ENCODE data around the gene MOBP.
"Not testable (repeated sequence)": the region's sequence is repeated elsewhere in the genome, so short reads cannot be mapped to it uniquely, and the experiment has no call there.

MOBP gene

GRCh38 chr3:39453134-39453533, 14.3 kb upstream of the MOBP start:
- DNase-seq = no peak

- not testable (repeated sequence) for DNase-seq
Observed at GRCh38 chr3:39453872-39454271, 13.6 kb upstream of the MOBP start.

GRCh38 chr3:39454591-39455217, 12.8 kb upstream of the MOBP start:
- DNase-seq = no peak

- DNase-seq = no peak
Observed at GRCh38 chr3:39456159-39456558, 11.3 kb upstream of the MOBP start.

- no peak for DNase-seq
Observed at GRCh38 chr3:39457361-39457760, 10.1 kb upstream of the MOBP start.

- DNase-seq = not testable (repeated sequence)
Observed at GRCh38 chr3:39458579-39458978, 8.9 kb upstream of the MOBP start.

- no peak for DNase-seq
Observed at GRCh38 chr3:39460677-39461076, 6.8 kb upstream of the MOBP start.

- no peak for DNase-seq
Observed at GRCh38 chr3:39463269-39463668, 4.2 kb upstream of the MOBP start.

GRCh38 chr3:39466988-39467387, 492 bp upstream of the MOBP start:
- no peak for DNase-seq

GRCh38 chr3:39468108-39468436, 592 bp downstream of the MOBP start:
- DNase-seq = no peak

GRCh38 chr3:39469258-39469657, 1.8 kb downstream of the MOBP start:
- DNase-seq = no peak

GRCh38 chr3:39469945-39470344, 2.5 kb downstream of the MOBP start:
- DNase-seq = no peak

GRCh38 chr3:39471652-39472051, 4.2 kb downstream of the MOBP start:
- no peak for DNase-seq

GRCh38 chr3:39473452-39474125, 6.1 kb downstream of the MOBP start:
- no peak for DNase-seq

- no peak for DNase-seq
Observed at GRCh38 chr3:39474126-39474515, 6.6 kb downstream of the MOBP start.

GRCh38 chr3:39476783-39477182, 9.3 kb downstream of the MOBP start:
- DNase-seq = no peak

GRCh38 chr3:39478226-39478625, 10.7 kb downstream of the MOBP start:
- no peak for DNase-seq

- no peak for DNase-seq
Observed at GRCh38 chr3:39479701-39480414, 12.4 kb downstream of the MOBP start.

GRCh38 chr3:39485547-39485946, 18.1 kb downstream of the MOBP start:
- no peak for DNase-seq

GRCh38 chr3:39491014-39491413, 23.5 kb downstream of the MOBP start:
- no peak for DNase-seq

GRCh38 chr3:39491733-39492350, 24.4 kb downstream of the MOBP start:
- no peak for DNase-seq

- DNase-seq = no peak
Observed at GRCh38 chr3:39494781-39495180, 27.3 kb downstream of the MOBP start.

GRCh38 chr3:39497753-39498152, 30.3 kb downstream of the MOBP start:
- DNase-seq = no peak
